GM12864 (cell line): Measurements from ENCODE around the gene RCN2.

ENCODE experiments used
- DNase-seq: peaks from one replicate; pipeline ENCODE4 v3.0.0-alpha.2; 2011; ENCODE audit warnings: low read depth
- H3K4me3 ChIP-seq: 2 replicates; pipeline ENCODE4 v1.5.1; 2011; ENCODE audit warnings: mild to moderate bottlenecking, low read depth, low read length, control low read depth
- TF ChIP-seq, protein P1 (sequence below): IDR thresholded peaks from 2 replicates; pipeline ENCODE4 v1.5.1; 2011; ENCODE audit warnings: low read depth, mild to moderate bottlenecking, moderate library complexity, low read length, control low read depth, inconsistent platforms; ENCODE audit errors: missing control alignments

Gene RCN2

GRCh38 chr15:76938752-76939151 lies 7.2 kb downstream of the RCN2 start:
- DNase-seq, result no peak
- H3K4me3 ChIP-seq, result no peak overlapping the region
- TF ChIP-seq, protein P1, sequence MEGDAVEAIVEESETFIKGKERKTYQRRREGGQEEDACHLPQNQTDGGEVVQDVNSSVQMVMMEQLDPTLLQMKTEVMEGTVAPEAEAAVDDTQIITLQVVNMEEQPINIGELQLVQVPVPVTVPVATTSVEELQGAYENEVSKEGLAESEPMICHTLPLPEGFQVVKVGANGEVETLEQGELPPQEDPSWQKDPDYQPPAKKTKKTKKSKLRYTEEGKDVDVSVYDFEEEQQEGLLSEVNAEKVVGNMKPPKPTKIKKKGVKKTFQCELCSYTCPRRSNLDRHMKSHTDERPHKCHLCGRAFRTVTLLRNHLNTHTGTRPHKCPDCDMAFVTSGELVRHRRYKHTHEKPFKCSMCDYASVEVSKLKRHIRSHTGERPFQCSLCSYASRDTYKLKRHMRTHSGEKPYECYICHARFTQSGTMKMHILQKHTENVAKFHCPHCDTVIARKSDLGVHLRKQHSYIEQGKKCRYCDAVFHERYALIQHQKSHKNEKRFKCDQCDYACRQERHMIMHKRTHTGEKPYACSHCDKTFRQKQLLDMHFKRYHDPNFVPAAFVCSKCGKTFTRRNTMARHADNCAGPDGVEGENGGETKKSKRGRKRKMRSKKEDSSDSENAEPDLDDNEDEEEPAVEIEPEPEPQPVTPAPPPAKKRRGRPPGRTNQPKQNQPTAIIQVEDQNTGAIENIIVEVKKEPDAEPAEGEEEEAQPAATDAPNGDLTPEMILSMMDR, result no peak

DNA sequence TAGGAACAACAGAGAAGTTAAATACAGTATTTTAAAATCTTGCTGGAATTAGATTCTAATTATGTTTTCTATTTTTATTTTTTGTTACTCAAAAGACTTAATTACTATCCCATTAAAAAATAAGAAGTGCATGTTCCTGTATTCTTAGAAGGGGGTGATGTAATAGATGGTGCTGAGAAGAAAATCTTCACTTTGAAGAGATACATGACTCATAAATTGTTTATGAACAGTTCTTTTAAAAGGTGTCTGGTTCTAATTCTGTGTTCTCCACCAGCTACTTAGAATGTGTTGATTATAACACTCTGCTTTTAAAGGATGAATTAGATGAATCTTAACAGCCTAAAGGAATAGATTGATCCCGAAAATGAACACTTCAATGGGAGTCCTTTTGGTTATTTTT lies 8.2 kb downstream of the RCN2 start:
- no peak for DNase-seq
- no peak overlapping the region for H3K4me3 ChIP-seq
- TF ChIP-seq, protein P1, result no peak

DNA sequence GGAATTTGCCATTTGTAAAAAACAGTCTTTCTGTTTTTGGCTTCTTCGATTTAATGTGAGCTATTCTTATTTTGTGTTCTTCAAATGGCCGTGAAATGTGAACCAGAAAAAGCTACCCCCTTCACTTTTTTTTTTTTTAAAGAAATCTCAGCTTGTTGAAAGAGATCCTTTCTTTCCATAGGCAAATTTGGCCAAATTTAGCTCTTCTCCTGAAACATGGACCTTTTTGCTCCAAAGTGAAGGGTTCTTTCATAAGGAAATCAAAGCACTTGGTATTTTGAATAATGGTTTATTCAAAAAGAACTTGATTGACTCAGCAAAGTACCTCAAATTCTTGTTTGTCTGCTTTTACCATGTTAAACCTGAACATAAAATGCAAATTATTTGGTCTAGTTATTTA lies 10.1 kb downstream of the RCN2 start:
- DNase-seq, result no peak
- no peak overlapping the region for H3K4me3 ChIP-seq
- TF ChIP-seq, protein P1, result no peak

- no peak for DNase-seq
- TF ChIP-seq, protein P1, result no peak
- H3K4me3 ChIP-seq, result no peak overlapping the region
Measured at GRCh38 chr15:76942331-76942730, 10.8 kb downstream of the RCN2 start.

- no peak for DNase-seq
Measured at GRCh38 chr15:76945494-76946093, 14.0 kb downstream of the RCN2 start.

GRCh38 chr15:76947454-76947853 lies 15.9 kb downstream of the RCN2 start:
- no peak for DNase-seq
- TF ChIP-seq, protein P1, result no peak
- H3K4me3 ChIP-seq, result no peak overlapping the region

More at GRCh38 chr15:76945494-76946093, 14.0 kb downstream of the RCN2 start:
- TF ChIP-seq, protein P1, result no peak
- no peak overlapping the region for H3K4me3 ChIP-seq

GRCh38 chr15:76951220-76951619 lies 19.7 kb downstream of the RCN2 start:
- no peak overlapping the region for H3K4me3 ChIP-seq
- TF ChIP-seq, protein P1, result no peak
- no peak for DNase-seq
